WTC11 (cell line): ENCODE data around the gene B2M. TPM values are rescaled to one million over a fixed set of nuclear protein-coding genes. Genes with fewer than 3 reads are reported as not detected.
A peak's percentile ranks its signal among the peaks of the same experiment; 100 is the strongest.

Source experiments
- ATAC-seq: fragments of 200-7000 bp; cut with Tn5 transposase; 2 replicates; pipeline ENCODE4 v1.10.0; 2021; ENCODE audit warnings: mild to moderate bottlenecking, moderate library complexity
- CTCF ChIA-PET: fragments of 300-600 bp; sonication (Branson Sonifier 250); formaldehyde crosslinking; loops from one replicate; lab custom pipeline; 2021; ENCODE audit warnings: antibody characterized with exemption; lab: Charles Lee
- POLR2A ChIA-PET: fragments of 350-600 bp; sonication (Branson Sonifier 250); formaldehyde crosslinking; loops from one replicate; lab custom pipeline; 2021; ENCODE audit warnings: antibody characterized with exemption; lab: Charles Lee
- DNase-seq: peaks from one replicate; pipeline ENCODE4 v3.0.0; 2021; ENCODE audit warnings: low spot score
- H3K27ac Mint-ChIP-seq: 2 replicates; pipeline ENCODE4 v1.8.0; 2021; ENCODE audit warnings: mixed read lengths
- H3K27me3 Mint-ChIP-seq: 2 replicates; pipeline ENCODE4 v1.8.0; 2021; ENCODE audit warnings: low read depth, mild to moderate bottlenecking, moderate library complexity, mixed read lengths
- H3K36me3 Mint-ChIP-seq: 2 replicates; pipeline ENCODE4 v1.8.0; 2021; ENCODE audit warnings: mixed read lengths
- H3K4me1 Mint-ChIP-seq: 2 replicates; pipeline ENCODE4 v1.8.0; 2022; ENCODE audit warnings: mixed read lengths
- H3K4me3 Mint-ChIP-seq: 2 replicates; pipeline ENCODE4 v1.8.0; 2021; ENCODE audit warnings: mild to moderate bottlenecking, moderate library complexity, mixed read lengths
- H3K9me3 Mint-ChIP-seq: 2 replicates; pipeline ENCODE4 v1.8.0; 2021; ENCODE audit warnings: mixed read lengths
- CBFB ChIP-seq: sonication (generic); formaldehyde crosslinking; IDR thresholded peaks from 2 replicates; pipeline ENCODE4 v1.8.1; 2022; ENCODE audit warnings: mild to moderate bottlenecking, low read depth, missing genetic modification reagents
- CREM ChIP-seq: sonication (generic); formaldehyde crosslinking; IDR thresholded peaks from 2 replicates; pipeline ENCODE4 v1.8.1; 2022; ENCODE audit warnings: mild to moderate bottlenecking, missing genetic modification reagents, moderate library complexity
- E2F1 ChIP-seq: sonication (generic); formaldehyde crosslinking; IDR thresholded peaks from 2 replicates; pipeline ENCODE4 v1.8.0; 2022; ENCODE audit warnings: mild to moderate bottlenecking, missing genetic modification reagents
- FOXP1 ChIP-seq: sonication (generic); formaldehyde crosslinking; IDR thresholded peaks from 2 replicates; pipeline ENCODE4 v1.8.0; 2022; ENCODE audit warnings: missing genetic modification reagents, mild to moderate bottlenecking, moderate library complexity, borderline replicate concordance
- GABPB1 ChIP-seq: sonication (generic); formaldehyde crosslinking; IDR thresholded peaks from 2 replicates; pipeline ENCODE4 v1.8.1; 2023; ENCODE audit warnings: mild to moderate bottlenecking, missing genetic modification reagents
- GTF2I ChIP-seq: fragments of 250-450 bp; sonication (Bioruptor Pico); conservative IDR thresholded peaks from 2 replicates; pipeline ENCODE4 v1.4.0; 2021; ENCODE audit warnings: mild to moderate bottlenecking
- NFATC4 ChIP-seq: fragments of 250-450 bp; sonication (Bioruptor Pico); IDR thresholded peaks from 2 replicates; pipeline ENCODE4 v1.9.0; 2021; ENCODE audit warnings: mild to moderate bottlenecking
- NR1H2 ChIP-seq: sonication (generic); formaldehyde crosslinking; IDR thresholded peaks from 2 replicates; pipeline ENCODE4 v1.9.0; 2021; ENCODE audit warnings: mild to moderate bottlenecking, moderate library complexity, missing genetic modification reagents
- PRDM15 ChIP-seq: sonication (generic); formaldehyde crosslinking; IDR thresholded peaks from 2 replicates; pipeline ENCODE4 v1.8.0; 2022; ENCODE audit warnings: missing genetic modification reagents
- RORB ChIP-seq: fragments of 250-450 bp; sonication (Bioruptor Pico); IDR thresholded peaks from 2 replicates; pipeline ENCODE4 v1.9.0; 2021; ENCODE audit warnings: mild to moderate bottlenecking
- SMAD3 ChIP-seq: sonication (generic); formaldehyde crosslinking; IDR thresholded peaks from 2 replicates; pipeline ENCODE4 v1.8.0; 2022; ENCODE audit warnings: missing genetic modification reagents, mild to moderate bottlenecking, borderline replicate concordance
- SP1 ChIP-seq: sonication (generic); formaldehyde crosslinking; conservative IDR thresholded peaks from 2 replicates; pipeline ENCODE4 v1.8.1; 2022; ENCODE audit warnings: missing genetic modification reagents
- TEAD1 ChIP-seq: sonication (generic); formaldehyde crosslinking; IDR thresholded peaks from 2 replicates; pipeline ENCODE4 v1.8.0; 2022; ENCODE audit warnings: mild to moderate bottlenecking, missing genetic modification reagents
- ZMAT4 ChIP-seq: fragments of 250-450 bp; sonication (Bioruptor Pico); IDR thresholded peaks from 2 replicates; pipeline ENCODE4 v1.9.0; 2021; ENCODE audit warnings: mild to moderate bottlenecking
- ZNF232 ChIP-seq: sonication (generic); formaldehyde crosslinking; IDR thresholded peaks from 2 replicates; pipeline ENCODE4 v1.8.0; 2022; ENCODE audit warnings: mild to moderate bottlenecking, missing genetic modification reagents
- ZNF263 ChIP-seq: sonication (generic); formaldehyde crosslinking; IDR thresholded peaks from 2 replicates; pipeline ENCODE4 v1.8.1; 2022; ENCODE audit warnings: low read depth, mild to moderate bottlenecking, moderate library complexity, missing genetic modification reagents
- ZNF317 ChIP-seq: sonication (generic); formaldehyde crosslinking; IDR thresholded peaks from 2 replicates; pipeline ENCODE4 v1.8.1; 2023; ENCODE audit warnings: low read depth, mild to moderate bottlenecking, moderate library complexity, missing genetic modification reagents, borderline replicate concordance
- ZNF416 ChIP-seq: fragments of 250-450 bp; sonication (Bioruptor Pico); IDR thresholded peaks from 2 replicates; pipeline ENCODE4 v1.9.0; 2021; ENCODE audit warnings: mild to moderate bottlenecking, inconsistent platforms
- ZNF532 ChIP-seq: fragments of 250-450 bp; sonication (Bioruptor Pico); IDR thresholded peaks from 2 replicates; pipeline ENCODE4 v1.9.0; 2021; ENCODE audit warnings: mild to moderate bottlenecking, borderline replicate concordance
- ZNF671 ChIP-seq: fragments of 250-450 bp; sonication (Bioruptor Pico); IDR thresholded peaks from 2 replicates; pipeline ENCODE4 v1.8.0; 2021; ENCODE audit warnings: mild to moderate bottlenecking
- total RNA-seq: library from RNA; stranded (reverse); gene quantifications from 3 replicates; pipeline ENCODE4 v1.2.3, GENCODE V29; 2021

The B2M gene
- total RNA-seq, 1 experiment from 2014 or later = 88.2 TPM

- no peak for DNase-seq
- H3K27ac Mint-ChIP-seq = no peak overlapping the region
- TF ChIP-seq CREM (CRISPR knock-in tag) (no peak), GTF2I (CRISPR knock-in tag) (no peak), ZNF317 (CRISPR knock-in tag) (no peak), NFATC4 (CRISPR knock-in tag) (no peak), ZNF671 (no peak), RORB (CRISPR knock-in tag) (no peak), ZNF416 (no peak), ZNF532 (no peak), TEAD1 (no peak), PRDM15 (no peak), SMAD3 (CRISPR knock-in tag) (no peak), CBFB (CRISPR knock-in tag) (no peak), FOXP1 (CRISPR knock-in tag) (no peak)
- TF ChIP-seq, all 79 proteins: peak for 0
- POLR2A ChIA-PET = no interaction called here
- CTCF ChIA-PET = interaction anchor here (0.5 to 2.5 kb wide), 3 partner anchors 10 to 65 kb away, joined by 3 to 17 read pairs (median 5); partner anchors contain the start of gene SPG11
- H3K27me3 Mint-ChIP-seq = peaks cover 9% of the 10 kb centered on the region
- H3K36me3 Mint-ChIP-seq = no peaks in the 10 kb centered on the region
- no peaks in the 10 kb centered on the region; the same call in 1 of the 2 replicates for H3K4me1 Mint-ChIP-seq
- no peak for ATAC-seq
- no peaks in the 10 kb centered on the region; the same call in 1 of the 2 replicates for H3K9me3 Mint-ChIP-seq
- H3K4me3 Mint-ChIP-seq = no peak overlapping the region
Observed at GRCh38 chr15:44673639-44674038, 37.7 kb upstream of the B2M start.

GRCh38 chr15:44675911-44676310, 35.4 kb upstream of the B2M start:
- ATAC-seq (no peak), DNase-seq (no peak)
- Mint-ChIP-seq H3K27ac (no peak overlapping the region), H3K36me3 (no peaks in the 10 kb centered on the region), H3K4me3 (no peak overlapping the region), H3K27me3 (peaks cover 9% of the 10 kb centered on the region), H3K4me1 (no peaks in the 10 kb centered on the region; the same call in 1 of the 2 replicates), H3K9me3 (no peaks in the 10 kb centered on the region; the same call in 1 of the 2 replicates)
- ChIA-PET CTCF (interaction anchor here (2.9 kb wide), 1 partner anchor 12 kb away, joined by 17 read pairs; the partner anchor contains the start of gene SPG11), POLR2A (no interaction called here)
- TF ChIP-seq ZNF232 (CRISPR knock-in tag) = no peak
- TF ChIP-seq ZMAT4 (CRISPR knock-in tag) = no peak

GRCh38 chr15:44676676-44677075, 34.6 kb upstream of the B2M start:
- Mint-ChIP-seq H3K27ac (no peak overlapping the region), H3K36me3 (no peaks in the 10 kb centered on the region), H3K4me3 (no peak overlapping the region), H3K9me3 (no peaks in the 10 kb centered on the region; the same call in 1 of the 2 replicates), H3K27me3 (peaks cover 9% of the 10 kb centered on the region), H3K4me1 (peaks cover 4% of the 10 kb centered on the region)
- CTCF ChIA-PET = interaction anchor here (1.4 to 2.9 kb wide), 2 partner anchors 13 to 34 kb away, joined by 7 to 17 read pairs; partner anchors contain the start of genes B2M, PATL2 and SPG11
- TF ChIP-seq GABPB1 (no peak), GTF2I (CRISPR knock-in tag) (no peak), NR1H2 (CRISPR knock-in tag) (no peak), ZNF263 (no peak), E2F1 (CRISPR knock-in tag) (no peak), SP1 (CRISPR knock-in tag) (no peak)
- ATAC-seq (peak; percentile 30), DNase-seq (no peak)
- POLR2A ChIA-PET = no interaction called here
